Osteoblast (primary cell): Measurements from ENCODE around the gene NIPA2. TPM values are rescaled to one million over a fixed set of nuclear protein-coding genes. Genes with fewer than 3 reads are reported as not detected.

Experiments used
- DNase-seq: peaks from one replicate; pipeline ENCODE4 v3.0.0; 2011; ENCODE audit warnings: low spot score, mixed read lengths; ENCODE audit not compliant: insufficient read length; ENCODE audit errors: missing footprints
- H2AFZ ChIP-seq: 2 replicates; pipeline ENCODE4 v1.6.0; 2011; ENCODE audit warnings: mild to moderate bottlenecking, low read length
- H3K27ac ChIP-seq: 2 replicates; pipeline ENCODE4 v1.5.1; 2011; ENCODE audit warnings: mild to moderate bottlenecking, low read depth, low read length, moderate library complexity
- H3K27me3 ChIP-seq: 2 replicates; pipeline ENCODE4 v1.6.0; 2012; ENCODE audit warnings: mild to moderate bottlenecking, control low read depth, inconsistent platforms, low read length, moderate library complexity; ENCODE audit not compliant: insufficient read depth
- H3K36me3 ChIP-seq: 2 replicates; pipeline ENCODE4 v1.5.1; 2011; ENCODE audit warnings: mild to moderate bottlenecking, low read length, control low read depth, moderate library complexity; ENCODE audit not compliant: insufficient read depth
- H3K4me1 ChIP-seq: 2 replicates; pipeline ENCODE4 v1.5.1; 2011; ENCODE audit warnings: mild to moderate bottlenecking, low read length, control low read depth, moderate library complexity; ENCODE audit not compliant: insufficient read depth
- H3K4me2 ChIP-seq: 2 replicates; pipeline ENCODE4 v1.6.0; 2011; ENCODE audit warnings: mild to moderate bottlenecking, low read length; ENCODE audit not compliant: insufficient read depth
- H3K4me3 ChIP-seq: fragments of 200-600 bp; sonication (generic); 3 replicates; pipeline ENCODE4 v1.5.1; 2012; ENCODE audit warnings: mild to moderate bottlenecking, low read length, inconsistent platforms; ENCODE audit not compliant: insufficient read depth
- H3K79me2 ChIP-seq: 2 replicates; pipeline ENCODE4 v1.6.0; 2012; ENCODE audit warnings: mild to moderate bottlenecking, low read length, control low read depth, inconsistent platforms; ENCODE audit not compliant: insufficient read depth
- H3K9me3 ChIP-seq: 2 replicates; pipeline ENCODE4 v1.5.1; 2011; ENCODE audit warnings: low read depth, low read length, control low read depth
- H4K20me1 ChIP-seq: 2 replicates; pipeline ENCODE4 v1.6.0; 2012; ENCODE audit warnings: mild to moderate bottlenecking, low read length, control low read depth; ENCODE audit not compliant: insufficient read depth
- total RNA-seq: library from RNA; depleted of rRNA; stranded (reverse); fragments of >200 nt; gene quantifications from 2 replicates; pipeline ENCODE4 v1.2.3, GENCODE V29; 2012
- TF ChIP-seq, protein P1 (sequence below): IDR thresholded peaks from 2 replicates; pipeline ENCODE4 v1.5.1; 2011; ENCODE audit warnings: mild to moderate bottlenecking, low read depth, low read length, moderate library complexity; ENCODE audit errors: extremely low read depth

The NIPA2 gene
- total RNA-seq, 1 donor, result 50.3 TPM

DNA sequence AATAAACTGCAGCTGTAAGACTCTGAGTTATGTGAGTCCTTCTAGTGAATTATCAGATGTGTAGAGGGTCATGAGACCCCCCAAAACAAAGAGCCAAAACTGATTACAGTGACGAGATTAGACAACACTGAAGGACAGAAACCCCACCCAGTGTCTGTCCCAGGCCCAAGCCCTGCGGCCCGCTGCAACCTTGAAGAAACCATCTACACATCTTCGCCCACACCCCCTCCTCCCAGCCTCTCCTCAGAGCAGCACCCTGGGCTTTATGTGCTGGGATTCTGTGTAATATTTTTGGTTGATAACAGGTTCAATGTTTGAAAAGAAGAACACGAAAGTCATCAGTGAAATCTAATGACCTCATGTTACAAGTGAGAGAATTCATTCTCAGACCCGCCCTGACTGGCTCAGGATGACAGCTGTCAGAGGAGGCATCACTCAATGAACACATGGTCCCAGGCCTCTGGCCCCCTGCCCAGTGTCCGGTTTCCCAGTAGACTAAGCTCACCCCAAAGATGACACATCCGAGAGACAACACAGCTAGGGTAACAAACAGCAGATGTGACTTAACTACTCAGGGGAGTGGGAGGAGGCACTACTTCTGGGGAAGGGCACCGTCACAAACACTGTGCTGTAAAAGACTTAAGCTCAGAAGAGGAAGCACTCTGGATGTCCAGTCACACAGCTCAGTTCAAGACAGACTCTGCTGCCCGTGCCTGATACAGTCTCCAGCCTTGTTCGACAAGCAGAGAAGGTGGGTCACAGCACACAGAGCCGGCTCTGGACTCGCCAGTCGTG, 48.9 kb downstream of the NIPA2 start:
- Histone ChIP-seq H3K79me2 (no peaks in the 10 kb centered on the region), H3K4me1 (peaks cover 15% of the 10 kb centered on the region), H2AFZ (no peak overlapping the region), H4K20me1 (peaks cover 9% of the 10 kb centered on the region), H3K9me3 (no peaks in the 10 kb centered on the region), H3K4me3 (no peak overlapping the region), H3K36me3 (peaks cover 17% of the 10 kb centered on the region), H3K27ac (peak overlapping the region; percentile 74), H3K27me3 (no peaks in the 10 kb centered on the region), H3K4me2 (peak overlapping the region; percentile 6)
- DNase-seq, result peak; percentile 93
- TF ChIP-seq, protein P1, sequence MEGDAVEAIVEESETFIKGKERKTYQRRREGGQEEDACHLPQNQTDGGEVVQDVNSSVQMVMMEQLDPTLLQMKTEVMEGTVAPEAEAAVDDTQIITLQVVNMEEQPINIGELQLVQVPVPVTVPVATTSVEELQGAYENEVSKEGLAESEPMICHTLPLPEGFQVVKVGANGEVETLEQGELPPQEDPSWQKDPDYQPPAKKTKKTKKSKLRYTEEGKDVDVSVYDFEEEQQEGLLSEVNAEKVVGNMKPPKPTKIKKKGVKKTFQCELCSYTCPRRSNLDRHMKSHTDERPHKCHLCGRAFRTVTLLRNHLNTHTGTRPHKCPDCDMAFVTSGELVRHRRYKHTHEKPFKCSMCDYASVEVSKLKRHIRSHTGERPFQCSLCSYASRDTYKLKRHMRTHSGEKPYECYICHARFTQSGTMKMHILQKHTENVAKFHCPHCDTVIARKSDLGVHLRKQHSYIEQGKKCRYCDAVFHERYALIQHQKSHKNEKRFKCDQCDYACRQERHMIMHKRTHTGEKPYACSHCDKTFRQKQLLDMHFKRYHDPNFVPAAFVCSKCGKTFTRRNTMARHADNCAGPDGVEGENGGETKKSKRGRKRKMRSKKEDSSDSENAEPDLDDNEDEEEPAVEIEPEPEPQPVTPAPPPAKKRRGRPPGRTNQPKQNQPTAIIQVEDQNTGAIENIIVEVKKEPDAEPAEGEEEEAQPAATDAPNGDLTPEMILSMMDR, result no peak

DNA sequence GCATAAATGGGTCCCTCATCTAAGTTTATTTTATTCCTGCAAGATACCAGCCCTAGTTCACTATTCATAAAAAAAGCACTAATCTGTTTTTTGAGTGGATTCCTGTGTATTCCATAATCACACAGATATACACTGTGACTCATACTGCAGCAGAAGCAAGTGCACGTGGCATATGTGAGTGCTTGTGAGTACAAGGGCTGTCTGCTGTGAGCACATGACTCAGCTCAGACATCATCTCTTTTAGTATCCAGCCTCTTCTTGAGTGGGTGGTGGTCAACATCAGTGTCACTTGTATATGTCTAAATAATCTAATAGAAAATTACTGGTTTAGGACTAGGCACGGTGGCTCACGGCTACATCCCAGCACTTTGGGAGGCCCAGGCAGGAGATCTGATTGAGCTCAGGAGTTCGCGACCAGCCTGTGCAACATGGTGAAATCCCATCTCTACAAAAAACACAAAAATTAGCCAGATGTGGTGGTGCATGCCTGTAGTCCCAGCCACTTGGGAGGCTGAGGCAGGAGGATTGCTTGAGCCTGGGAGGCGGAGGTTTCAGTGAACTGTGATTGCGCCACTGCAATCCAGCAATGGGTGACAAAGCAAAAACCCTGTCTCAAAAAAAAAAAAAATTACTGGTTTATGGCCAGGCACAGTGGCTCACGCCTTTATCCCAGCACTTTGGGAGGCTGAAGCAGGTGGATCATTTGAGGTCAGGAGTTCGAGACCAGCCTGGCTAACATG, 49.8 kb downstream of the NIPA2 start:
- peak; percentile 99 for DNase-seq
- Histone ChIP-seq H3K27ac (peak overlapping the region; percentile 74), H3K36me3 (peaks cover 19% of the 10 kb centered on the region), H3K27me3 (no peaks in the 10 kb centered on the region), H3K4me1 (peaks cover 15% of the 10 kb centered on the region), H4K20me1 (peaks cover 9% of the 10 kb centered on the region), H3K4me3 (no peak overlapping the region), H3K79me2 (no peaks in the 10 kb centered on the region), H3K9me3 (no peaks in the 10 kb centered on the region), H3K4me2 (peak overlapping the region; percentile 6), H2AFZ (no peak overlapping the region)
- TF ChIP-seq, protein P1, result no peak

DNA sequence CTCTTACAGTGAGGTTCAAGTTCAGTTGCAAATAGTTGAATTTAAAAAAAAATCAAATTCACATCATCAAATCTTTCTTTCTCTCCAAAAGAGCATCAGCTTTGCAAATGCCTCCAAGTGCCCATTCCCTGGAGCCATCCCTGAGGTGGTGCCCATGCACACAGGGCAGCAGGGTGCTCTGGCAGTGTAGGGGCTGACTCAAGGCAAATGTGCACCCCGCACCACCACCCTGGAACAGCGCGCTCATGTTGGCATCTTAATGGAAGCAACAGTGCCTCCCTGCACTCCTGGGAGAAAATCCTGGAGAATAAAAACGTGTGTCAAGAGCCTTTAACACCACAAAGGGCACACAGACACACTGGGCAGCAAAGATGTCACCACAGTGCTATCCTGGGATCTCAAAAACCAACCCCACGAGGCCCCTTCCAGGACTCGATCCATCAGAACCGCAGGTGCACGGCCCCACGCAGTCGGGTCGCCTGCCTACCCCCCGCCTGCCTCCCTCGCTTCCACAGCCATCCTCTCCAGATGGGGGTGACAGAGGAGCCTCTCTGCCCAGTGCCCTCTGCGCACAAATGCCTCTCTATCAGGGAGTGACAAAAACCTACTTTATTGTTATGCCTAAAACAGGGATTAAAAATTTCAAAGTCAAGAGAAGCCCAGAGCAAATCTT, 50.8 kb downstream of the NIPA2 start:
- Histone ChIP-seq H4K20me1 (peaks cover 12% of the 10 kb centered on the region), H3K9me3 (no peaks in the 10 kb centered on the region), H3K4me1 (peaks cover 15% of the 10 kb centered on the region), H3K79me2 (peaks cover 2% of the 10 kb centered on the region), H2AFZ (no peak overlapping the region), H3K36me3 (peaks cover 25% of the 10 kb centered on the region), H3K4me3 (no peak overlapping the region), H3K4me2 (no peak overlapping the region), H3K27ac (peak overlapping the region; percentile 74), H3K27me3 (no peaks in the 10 kb centered on the region)
- TF ChIP-seq, protein P1, result no peak
- no peak for DNase-seq
